ENCODE measurements around the gene ELL2. TPM values are rescaled to one million over a fixed set of nuclear protein-coding genes. Genes with fewer than 3 reads are reported as not detected.

Gene ELL2
- total and polyA plus RNA-seq, 2 of the 13 experiments (the other 11 are each of a cell fraction or from before 2014, with no cell fraction given), result 78.9 to 97.1 TPM

GRCh38 chr5:95969651-95970358 is 8.2 kb upstream of the ELL2 start (continued):
- TF ChIP-seq ZNF580 (CRISPR knock-in tag; IDR thresholded peaks at IDR 0.05; ENCODE audit: borderline replicate concordance, low read depth), result no peak
- TF ChIP-seq ISL2 (CRISPR knock-in tag; IDR thresholded peaks at IDR 0.05), result peak; percentile 92
- peak; percentile 82 for TF ChIP-seq RARA (CRISPR knock-in tag; IDR thresholded peaks at IDR 0.05)

- Histone ChIP-seq H3K36me3 (replicated peaks in 1 of 2; ENCODE audit: control insufficient read depth in 1 of 2, insufficient read depth in 2 of 2, low read length in 2 of 2) (no peaks in the 10 kb centered on the region), H2AFZ (ENCODE audit: low read length) (no peak overlapping the region), H3K4me1 (ENCODE audit: insufficient read depth, low read length) (peaks cover 70% of the 10 kb centered on the region), H3K9me3 (ENCODE audit: low read length) (no peaks in the 10 kb centered on the region), H3K4me3 (replicated peaks in 1 of 3; ENCODE audit: insufficient read depth in 1 of 3, low read depth in 2 of 3, low read length in 3 of 3) (no peak overlapping the region; a peak in 1 of 6 replicates), H3K4me2 (ENCODE audit: low read depth, low read length) (peak overlapping the region; percentile 63), H3K27ac (ENCODE audit: extremely low read length, insufficient read depth, low read length) (peak overlapping the region; percentile 63), H3K79me2 (ENCODE audit: insufficient read depth, low read length) (peaks cover 29% of the 10 kb centered on the region), H3K27me3 (ENCODE audit: control insufficient read depth in 1 of 2, insufficient read depth in 2 of 2, low read length in 2 of 2) (no peaks in the 10 kb centered on the region), H4K20me1 (ENCODE audit: insufficient read depth, low read length) (no peaks in the 10 kb centered on the region), H3K9ac (ENCODE audit: insufficient read depth, low read depth, low read length) (peak overlapping the region; percentile 16; the same call in 1 of the 2 replicates)
- POLR2A ChIA-PET, result interaction anchor here (1.0 to 4.0 kb wide), 3 partner anchors 17 to 107 kb away, joined by 3 to 27 read pairs (median 9); no protein-coding TSS in a partner anchor
- ATAC-seq (no peak), FAIRE-seq (no peak), DNase-seq (ENCODE audit: low spot score) (no peak)
- intact Hi-C loops (cut with micrococcal nuclease; ENCODE audit: unreplicated experiment) (loop anchor here (10.0 kb wide), 1 partner anchor 46 kb away; no protein-coding TSS in a partner anchor), in situ Hi-C loops (cut with HindIII; ENCODE audit: extremely low pct_ligation_motif_present, low pct_unique_long_range_greater_than_20kb) (loop anchor here (10.0 kb wide), 1 partner anchor 366 kb away; no protein-coding TSS in a partner anchor)
- 92% methylated on average over 5 of the region's 5 CpGs for WGBS (ENCODE audit: low lambda C conversion rate)
- CTCF ChIA-PET (ENCODE audit: low intra/inter-chr PET ratio, low total read pairs), result no interaction called here
- BruUV-seq (replicated peaks), result no TSS peak
- 0 out of 2 replicates have a peak, but pooled peaks have one; percentile 14 for TF ChIP-seq RCOR2 (CRISPR knock-in tag; IDR thresholded peaks at IDR 0.05)
- no peak for TF ChIP-seq CREM (IDR thresholded peaks at IDR 0.05)
- no peak for TF ChIP-seq CREM (CRISPR knock-in tag; IDR thresholded peaks at IDR 0.05)
- TF ChIP-seq PATZ1 (CRISPR knock-in tag; IDR thresholded peaks at IDR 0.05), result no peak
- no peak for TF ChIP-seq ZNF770 (CRISPR knock-in tag; IDR thresholded peaks at IDR 0.05)
- peak; percentile 14; the same call in 1 of the 2 replicates for TF ChIP-seq NCOR1 (IDR thresholded peaks at IDR 0.05; ENCODE audit: borderline replicate concordance, low read length)
- no peak for TF ChIP-seq TOPORS (CRISPR knock-in tag; IDR thresholded peaks at IDR 0.05)
- no peak for TF ChIP-seq LCORL (IDR thresholded peaks at IDR 0.05)
- no peak for TF ChIP-seq LCORL (CRISPR knock-in tag; IDR thresholded peaks at IDR 0.05)
- no peak for TF ChIP-seq ZNF841 (CRISPR knock-in tag; IDR thresholded peaks at IDR 0.05; ENCODE audit: borderline replicate concordance)
- TF ChIP-seq MED1 (CRISPR knock-in tag; IDR thresholded peaks at IDR 0.05), result no peak
- TF ChIP-seq GTF3A (CRISPR knock-in tag; conservative IDR thresholded peaks at IDR 0.05), result no peak
- TF ChIP-seq ZNF598 (CRISPR knock-in tag; IDR thresholded peaks at IDR 0.05; ENCODE audit: borderline replicate concordance), result no peak
- TF ChIP-seq ZNF451 (CRISPR knock-in tag; IDR thresholded peaks at IDR 0.05), result no peak
- no peak for TF ChIP-seq NFKB2 (CRISPR knock-in tag; IDR thresholded peaks at IDR 0.05; ENCODE audit: borderline replicate concordance)
- no peak for TF ChIP-seq STAG1 (CRISPR knock-in tag; IDR thresholded peaks at IDR 0.05)
- TF ChIP-seq YEATS2 (CRISPR knock-in tag; IDR thresholded peaks at IDR 0.05; ENCODE audit: borderline replicate concordance), result no peak
Measured at GRCh38 chr5:95969055-95969454, 7.4 kb upstream of the ELL2 start.

Data from HepG2 (cell line).